ENCODE data around the gene BTBD9. TPM values are rescaled to one million over a fixed set of nuclear protein-coding genes. Genes with fewer than 3 reads are reported as not detected.

The BTBD9 gene
- total and polyA plus RNA-seq, 2 donors = 2.9 to 4.2 TPM

DNA sequence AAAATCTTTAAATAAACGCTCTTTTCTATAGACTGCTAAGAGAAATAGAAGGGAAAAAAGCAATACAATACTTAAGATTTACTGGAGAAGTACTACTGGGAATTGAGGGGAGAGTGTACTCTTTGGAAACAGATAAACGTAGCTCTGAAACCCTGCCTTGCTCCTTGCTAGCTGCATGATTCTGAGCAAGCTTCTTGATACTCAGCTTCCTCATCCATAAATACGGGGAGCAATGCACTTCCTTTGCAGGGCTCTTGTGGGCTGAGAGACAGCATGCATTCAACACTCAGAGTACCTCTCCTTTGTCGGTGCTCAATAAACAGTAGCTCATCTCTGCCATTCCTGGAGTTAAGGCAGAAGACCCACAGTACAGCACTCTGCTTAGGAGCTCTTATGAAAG is 159.7 kb downstream of the BTBD9 start:
- Histone ChIP-seq H3K9me3 (ENCODE audit: control insufficient read depth in 2 of 2, insufficient read depth in 1 of 2, low read length in 1 of 2) (no peaks in the 10 kb centered on the region), H3K4me3 (ENCODE audit: low read length in 2 of 2) (no peak overlapping the region), H3K36me3 (ENCODE audit: control insufficient read depth in 2 of 2, insufficient read depth in 2 of 2, low read length in 1 of 2) (no peaks in the 10 kb centered on the region), H3K27ac (ENCODE audit: low read depth in 1 of 2, low read length in 1 of 2) (no peak overlapping the region), H3K4me1 (ENCODE audit: control insufficient read depth in 2 of 2, insufficient read depth in 2 of 2, low read length in 2 of 2) (peaks cover 0 to 3% of the 10 kb centered on the region in 2 donors), H3K27me3 (ENCODE audit: control insufficient read depth in 2 of 2, insufficient read depth in 1 of 2, low read length in 1 of 2) (no peaks in the 10 kb centered on the region)
- DNase-seq (ENCODE audit: low read depth in 6 of 9, low spot score in 9 of 9) = no peak
- WGBS = 88% methylated on average over 4 of the region's 4 CpGs

DNA sequence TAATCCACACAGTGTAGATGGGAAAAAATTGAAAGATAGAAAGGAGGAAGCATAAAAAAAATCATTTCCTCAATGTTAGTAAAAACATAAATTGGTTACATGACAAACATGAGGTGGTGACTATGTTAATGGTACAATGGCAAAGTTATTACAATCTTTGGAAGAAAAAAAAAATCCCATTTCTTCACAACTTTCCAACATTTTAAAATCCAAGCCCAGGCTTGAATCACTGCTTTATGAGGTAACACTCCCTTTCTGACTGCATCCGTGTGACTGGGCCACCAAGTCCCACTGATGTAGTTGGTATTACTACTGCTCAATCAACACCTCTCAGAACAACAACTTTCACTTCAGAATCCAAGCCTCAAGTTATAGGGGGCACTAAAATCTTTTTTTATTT is 160.4 kb downstream of the BTBD9 start:
- no peak for DNase-seq (ENCODE audit: low read depth in 6 of 9, low spot score in 9 of 9)
- Histone ChIP-seq H3K27me3 (ENCODE audit: control insufficient read depth in 2 of 2, insufficient read depth in 1 of 2, low read length in 1 of 2) (no peaks in the 10 kb centered on the region), H3K27ac (ENCODE audit: low read depth in 1 of 2, low read length in 1 of 2) (no peak overlapping the region), H3K36me3 (ENCODE audit: control insufficient read depth in 2 of 2, insufficient read depth in 2 of 2, low read length in 1 of 2) (no peaks in the 10 kb centered on the region), H3K4me3 (ENCODE audit: low read length in 2 of 2) (no peak overlapping the region), H3K4me1 (ENCODE audit: control insufficient read depth in 2 of 2, insufficient read depth in 2 of 2, low read length in 2 of 2) (peaks cover 0 to 3% of the 10 kb centered on the region in 2 donors), H3K9me3 (ENCODE audit: control insufficient read depth in 2 of 2, insufficient read depth in 1 of 2, low read length in 1 of 2) (no peaks in the 10 kb centered on the region)
- WGBS = 100% methylated on average over 1 of the region's 1 CpG

- no peak for DNase-seq (ENCODE audit: low read depth in 6 of 9, low spot score in 9 of 9)
- Histone ChIP-seq H3K27me3 (ENCODE audit: control insufficient read depth in 2 of 2, insufficient read depth in 1 of 2, low read length in 1 of 2) (no peaks in the 10 kb centered on the region), H3K36me3 (ENCODE audit: control insufficient read depth in 2 of 2, insufficient read depth in 2 of 2, low read length in 1 of 2) (no peaks in the 10 kb centered on the region), H3K4me1 (ENCODE audit: control insufficient read depth in 2 of 2, insufficient read depth in 2 of 2, low read length in 2 of 2) (peaks cover 0 to 3% of the 10 kb centered on the region in 2 donors), H3K27ac (ENCODE audit: low read depth in 1 of 2, low read length in 1 of 2) (no peak overlapping the region), H3K4me3 (ENCODE audit: low read length in 2 of 2) (no peak overlapping the region), H3K9me3 (ENCODE audit: control insufficient read depth in 2 of 2, insufficient read depth in 1 of 2, low read length in 1 of 2) (no peaks in the 10 kb centered on the region)
- WGBS = 78% methylated on average over 9 of the region's 9 CpGs
Observed at GRCh38 chr6:38477680-38478260, 162.0 kb downstream of the BTBD9 start.

DNA sequence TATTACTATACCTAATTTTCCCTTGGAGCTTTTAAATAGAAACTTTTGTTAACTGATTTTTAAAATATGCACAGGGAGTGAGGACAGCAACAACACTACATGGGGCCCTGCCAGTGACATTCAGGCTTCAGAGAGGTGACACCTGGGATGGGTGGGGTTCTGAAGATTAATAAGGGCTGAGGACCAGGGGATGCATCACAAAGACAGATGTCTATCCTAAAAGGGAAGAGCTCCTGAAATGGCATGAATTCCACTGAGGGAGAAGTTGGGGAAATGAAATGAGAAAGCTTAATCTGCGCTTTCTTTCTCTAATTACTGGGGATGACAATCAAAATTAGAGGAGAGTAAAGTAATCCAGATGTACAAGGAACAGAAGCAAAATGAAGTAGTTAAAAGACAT is 162.8 kb downstream of the BTBD9 start:
- DNase-seq (ENCODE audit: low read depth in 6 of 9, low spot score in 9 of 9) = no peak
- H3K9me3 ChIP-seq (ENCODE audit: control insufficient read depth in 2 of 2, insufficient read depth in 1 of 2, low read length in 1 of 2) = no peaks in the 10 kb centered on the region
- 97% methylated on average over 1 of the region's 1 CpG for WGBS
- H3K36me3 ChIP-seq (ENCODE audit: control insufficient read depth in 2 of 2, insufficient read depth in 2 of 2, low read length in 1 of 2) = no peaks in the 10 kb centered on the region
- no peak overlapping the region for H3K27ac ChIP-seq (ENCODE audit: low read depth in 1 of 2, low read length in 1 of 2)
- H3K27me3 ChIP-seq (ENCODE audit: control insufficient read depth in 2 of 2, insufficient read depth in 1 of 2, low read length in 1 of 2) = no peaks in the 10 kb centered on the region
- no peak overlapping the region for H3K4me3 ChIP-seq (ENCODE audit: low read length in 2 of 2)
- H3K4me1 ChIP-seq (ENCODE audit: control insufficient read depth in 2 of 2, insufficient read depth in 2 of 2, low read length in 2 of 2) = peaks cover 0 to under 1% of the 10 kb centered on the region in 2 donors

GRCh38 chr6:38476141-38476540 is 163.6 kb downstream of the BTBD9 start:
- Histone ChIP-seq H3K27ac (ENCODE audit: low read depth in 1 of 2, low read length in 1 of 2) (no peak overlapping the region), H3K4me3 (ENCODE audit: low read length in 2 of 2) (no peak overlapping the region), H3K27me3 (ENCODE audit: control insufficient read depth in 2 of 2, insufficient read depth in 1 of 2, low read length in 1 of 2) (no peaks in the 10 kb centered on the region), H3K36me3 (ENCODE audit: control insufficient read depth in 2 of 2, insufficient read depth in 2 of 2, low read length in 1 of 2) (no peaks in the 10 kb centered on the region), H3K4me1 (ENCODE audit: control insufficient read depth in 2 of 2, insufficient read depth in 2 of 2, low read length in 2 of 2) (no peaks in the 10 kb centered on the region), H3K9me3 (ENCODE audit: control insufficient read depth in 2 of 2, insufficient read depth in 1 of 2, low read length in 1 of 2) (no peaks in the 10 kb centered on the region)
- no peak for DNase-seq (ENCODE audit: low read depth in 6 of 9, low spot score in 9 of 9)
- WGBS = 97% methylated on average over 1 of the region's 1 CpG

DNA sequence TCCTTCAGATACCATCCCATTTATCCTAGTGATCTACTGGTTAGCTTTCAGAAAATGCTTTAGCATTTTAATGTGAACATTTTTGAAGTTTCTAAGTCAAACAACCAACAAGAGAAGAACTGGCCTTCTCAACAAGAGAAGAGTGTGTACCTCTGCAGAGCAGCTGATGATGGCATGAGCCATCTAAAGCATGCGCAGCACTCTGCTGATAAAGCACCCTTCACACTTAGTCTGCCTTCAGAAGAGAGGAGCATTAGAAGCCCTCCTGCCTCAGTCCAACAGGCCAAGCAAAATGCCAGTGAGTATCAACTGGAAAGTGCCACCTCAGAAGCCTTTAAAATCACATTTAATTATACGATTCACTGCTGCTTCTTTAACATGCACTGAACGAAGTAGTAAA is 169.2 kb downstream of the BTBD9 start:
- no peaks in the 10 kb centered on the region for H3K9me3 ChIP-seq (ENCODE audit: control insufficient read depth in 2 of 2, insufficient read depth in 1 of 2, low read length in 1 of 2)
- no peaks in the 10 kb centered on the region for H3K4me1 ChIP-seq (ENCODE audit: control insufficient read depth in 2 of 2, insufficient read depth in 2 of 2, low read length in 2 of 2)
- no peak overlapping the region for H3K27ac ChIP-seq (ENCODE audit: low read depth in 1 of 2, low read length in 1 of 2)
- DNase-seq (ENCODE audit: low read depth in 6 of 9, low spot score in 9 of 9) = no peak
- H3K36me3 ChIP-seq (ENCODE audit: control insufficient read depth in 2 of 2, insufficient read depth in 2 of 2, low read length in 1 of 2) = no peaks in the 10 kb centered on the region
- no peak overlapping the region for H3K4me3 ChIP-seq (ENCODE audit: low read length in 2 of 2)
- H3K27me3 ChIP-seq (ENCODE audit: control insufficient read depth in 2 of 2, insufficient read depth in 1 of 2, low read length in 1 of 2) = no peaks in the 10 kb centered on the region
- 97% methylated on average over 3 of the region's 3 CpGs for WGBS

- Histone ChIP-seq H3K4me1 (ENCODE audit: control insufficient read depth in 2 of 2, insufficient read depth in 2 of 2, low read length in 2 of 2) (no peaks in the 10 kb centered on the region), H3K27ac (ENCODE audit: low read depth in 1 of 2, low read length in 1 of 2) (no peak overlapping the region), H3K4me3 (ENCODE audit: low read length in 2 of 2) (no peak overlapping the region), H3K9me3 (ENCODE audit: control insufficient read depth in 2 of 2, insufficient read depth in 1 of 2, low read length in 1 of 2) (peaks cover 2 to 4% of the 10 kb centered on the region in 2 donors), H3K27me3 (ENCODE audit: control insufficient read depth in 2 of 2, insufficient read depth in 1 of 2, low read length in 1 of 2) (no peaks in the 10 kb centered on the region), H3K36me3 (ENCODE audit: control insufficient read depth in 2 of 2, insufficient read depth in 2 of 2, low read length in 1 of 2) (no peaks in the 10 kb centered on the region)
- 97% methylated on average over 3 of the region's 3 CpGs for WGBS
- no peak for DNase-seq (ENCODE audit: low read depth in 6 of 9, low spot score in 9 of 9)
Observed at GRCh38 chr6:38467566-38467965, 172.2 kb downstream of the BTBD9 start.

- peaks cover 2 to 4% of the 10 kb centered on the region in 2 donors for H3K9me3 ChIP-seq (ENCODE audit: control insufficient read depth in 2 of 2, insufficient read depth in 1 of 2, low read length in 1 of 2)
- WGBS = 96% methylated on average over 3 of the region's 3 CpGs
- no peak for DNase-seq (ENCODE audit: low read depth in 6 of 9, low spot score in 9 of 9)
- no peaks in the 10 kb centered on the region for H3K27me3 ChIP-seq (ENCODE audit: control insufficient read depth in 2 of 2, insufficient read depth in 1 of 2, low read length in 1 of 2)
- no peak overlapping the region for H3K4me3 ChIP-seq (ENCODE audit: low read length in 2 of 2)
- no peaks in the 10 kb centered on the region for H3K36me3 ChIP-seq (ENCODE audit: control insufficient read depth in 2 of 2, insufficient read depth in 2 of 2, low read length in 1 of 2)
- no peak overlapping the region for H3K27ac ChIP-seq (ENCODE audit: low read depth in 1 of 2, low read length in 1 of 2)
- no peaks in the 10 kb centered on the region for H3K4me1 ChIP-seq (ENCODE audit: control insufficient read depth in 2 of 2, insufficient read depth in 2 of 2, low read length in 2 of 2)
Observed at GRCh38 chr6:38460186-38460585, 179.5 kb downstream of the BTBD9 start.

- no peaks in the 10 kb centered on the region for H3K27me3 ChIP-seq (ENCODE audit: control insufficient read depth in 2 of 2, insufficient read depth in 1 of 2, low read length in 1 of 2)
- DNase-seq (ENCODE audit: low read depth in 6 of 9, low spot score in 9 of 9) = no peak
- no peaks in the 10 kb centered on the region for H3K4me1 ChIP-seq (ENCODE audit: control insufficient read depth in 2 of 2, insufficient read depth in 2 of 2, low read length in 2 of 2)
- peaks cover 0 to under 1% of the 10 kb centered on the region in 2 donors for H3K9me3 ChIP-seq (ENCODE audit: control insufficient read depth in 2 of 2, insufficient read depth in 1 of 2, low read length in 1 of 2)
- WGBS = over 99% methylated on average over 2 of the region's 2 CpGs
- no peak overlapping the region for H3K27ac ChIP-seq (ENCODE audit: low read depth in 1 of 2, low read length in 1 of 2)
- no peaks in the 10 kb centered on the region for H3K36me3 ChIP-seq (ENCODE audit: control insufficient read depth in 2 of 2, insufficient read depth in 2 of 2, low read length in 1 of 2)
- H3K4me3 ChIP-seq (ENCODE audit: low read length in 2 of 2) = no peak overlapping the region
Observed at GRCh38 chr6:38459291-38459690, 180.4 kb downstream of the BTBD9 start.

- DNase-seq (ENCODE audit: low read depth in 6 of 9, low spot score in 9 of 9) = no peak
- H3K9me3 ChIP-seq (ENCODE audit: control insufficient read depth in 2 of 2, insufficient read depth in 1 of 2, low read length in 1 of 2) = no peaks in the 10 kb centered on the region
- H3K4me3 ChIP-seq (ENCODE audit: low read length in 2 of 2) = no peak overlapping the region
- H3K27ac ChIP-seq (ENCODE audit: low read depth in 1 of 2, low read length in 1 of 2) = no peak overlapping the region
- H3K4me1 ChIP-seq (ENCODE audit: control insufficient read depth in 2 of 2, insufficient read depth in 2 of 2, low read length in 2 of 2) = no peaks in the 10 kb centered on the region
- H3K36me3 ChIP-seq (ENCODE audit: control insufficient read depth in 2 of 2, insufficient read depth in 2 of 2, low read length in 1 of 2) = no peaks in the 10 kb centered on the region
- WGBS = 96% methylated on average over 4 of the region's 4 CpGs
- no peaks in the 10 kb centered on the region for H3K27me3 ChIP-seq (ENCODE audit: control insufficient read depth in 2 of 2, insufficient read depth in 1 of 2, low read length in 1 of 2)
Observed at GRCh38 chr6:38453861-38454260, 185.9 kb downstream of the BTBD9 start.

All from thymus (tissue), 11 donors.